HCT116 (cell line): ENCODE measurements around the gene CHRNG. TPM values are rescaled to one million over a fixed set of nuclear protein-coding genes. Genes with fewer than 3 reads are reported as not detected.

ENCODE experiments used
- ATAC-seq: fragments of 200-7000 bp; cut with Tn5 transposase; 2 replicates; pipeline ENCODE4 v1.9.1; 2020; ENCODE audit warnings: mild to moderate bottlenecking, moderate library complexity
- BruUV-seq: library from RNA; stranded (reverse); fragments of 400-500 nt; replicated peaks from 2 replicates; lab custom pipeline; 2021; lab: Mats Ljungman, UMichigan
- CTCF ChIA-PET: fragments of 300-600 bp; sonication (Branson Sonifier 250); formaldehyde crosslinking; loops from one replicate; lab custom pipeline; 2021; ENCODE audit warnings: antibody characterized with exemption; lab: Charles Lee
- POLR2A ChIA-PET: fragments of 300-600, 350-600 bp; sonication (Branson Sonifier 250); formaldehyde crosslinking; loops from one replicate; lab custom pipeline; 2021; ENCODE audit warnings: antibody characterized with exemption; lab: Charles Lee
- RAD21 ChIA-PET, 2 experiments: fragments of 300-600 bp; sonication (Branson Sonifier 250); formaldehyde crosslinking; loops; one replicate each; lab custom pipeline; 2023; ENCODE audit warnings: low total read pairs in 2 of 2; ENCODE audit not compliant: uncharacterized antibody in 2 of 2, unreplicated experiment in 2 of 2, low non-redundant PET in 1 of 2; lab: Charles Lee
- DNase-seq: peaks from one replicate; pipeline ENCODE4 v3.0.0-alpha.2; 2010; ENCODE audit warnings: low read depth, low spot score
- H2AFZ ChIP-seq: fragments of 200-600 bp; shearing (Covaris generic), sonication (generic); 2 replicates; pipeline ENCODE4 v1.6.1; 2017; ENCODE audit warnings: low read depth, mixed run types, mixed read lengths, antibody characterized with exemption, low read length; ENCODE audit not compliant: poor library complexity, severe bottlenecking
- H3K27ac ChIP-seq: 2 replicates; pipeline ENCODE4 v1.5.1; 2012; ENCODE audit warnings: low read depth, low read length
- H3K27me3 ChIP-seq: fragments of 200-600 bp; sonication (generic); 2 replicates; pipeline ENCODE4 v1.6.1; 2016; ENCODE audit warnings: mixed run types, low read length, mixed read lengths; ENCODE audit not compliant: insufficient read depth
- H3K36me3 ChIP-seq, 2 experiments: fragments of 200-500 bp in 1 of 2; fragments of 200-600 bp in 1 of 2; sonication (Bioruptor generic) in 1 of 2; sonication (generic) in 1 of 2; 2 replicates each; pipeline versions ENCODE4 v1.5.1 to v1.6.1; 2014 to 2016; ENCODE audit warnings: low read length in 2 of 2, inconsistent platforms in 1 of 2, mixed read lengths in 1 of 2, mixed run types in 1 of 2; ENCODE audit not compliant: insufficient read depth in 2 of 2, control insufficient read depth in 1 of 2
- H3K4me1 ChIP-seq, 2 experiments: fragments of 200-600 bp in 1 of 2; sonication (generic) in 1 of 2; 2 replicates each; pipeline versions ENCODE4 v1.5.1 to v1.6.1; 2012 to 2017; ENCODE audit warnings: low read length in 2 of 2, inconsistent platforms in 1 of 2, mild to moderate bottlenecking in 1 of 2, mixed read lengths in 1 of 2, mixed run types in 1 of 2, moderate library complexity in 1 of 2; ENCODE audit not compliant: insufficient read depth in 2 of 2, control insufficient read depth in 1 of 2
- H3K4me2 ChIP-seq: fragments of 200-600 bp; sonication (generic); 2 replicates; pipeline ENCODE4 v1.6.1; 2017; ENCODE audit warnings: mixed run types, low read length, mixed read lengths
- H3K4me3 ChIP-seq, 2 experiments: fragments of 200-600 bp in 1 of 2; sonication (generic) in 1 of 2; replicated peaks in 1 of 2; 2 replicates each; pipeline ENCODE4 v1.5.1; 2011 to 2016; ENCODE audit warnings: low read length in 2 of 2, control low read depth in 1 of 2, low read depth in 1 of 2, mild to moderate bottlenecking in 1 of 2, mixed read lengths in 1 of 2, mixed run types in 1 of 2
- H3K79me2 ChIP-seq: fragments of 200-600 bp; sonication (generic); 2 replicates; pipeline ENCODE4 v1.6.1; 2017; ENCODE audit warnings: mild to moderate bottlenecking, mixed run types, low read length, moderate library complexity, mixed read lengths; ENCODE audit not compliant: insufficient read depth
- H3K9ac ChIP-seq: fragments of 200-600 bp; sonication (generic); 2 replicates; pipeline ENCODE4 v1.6.1; 2016; ENCODE audit warnings: low read length, mixed read lengths
- H3K9me2 ChIP-seq: fragments of 200-600 bp; sonication (generic), shearing (Covaris generic); 2 replicates; pipeline ENCODE4 v1.6.1; 2017; ENCODE audit warnings: mixed run types, mild to moderate bottlenecking, moderate library complexity; ENCODE audit not compliant: insufficient read depth
- H3K9me3 ChIP-seq, 2 experiments: fragments of 200-500 bp in 1 of 2; fragments of 200-600 bp in 1 of 2; sonication (Bioruptor generic) in 1 of 2; sonication (generic) in 1 of 2; 2 replicates each; pipeline ENCODE4 v1.6.1; 2014 to 2017; ENCODE audit warnings: low read length in 2 of 2, mixed read lengths in 2 of 2, inconsistent platforms in 1 of 2, low read depth in 1 of 2, mild to moderate bottlenecking in 1 of 2, mixed run types in 1 of 2, moderate library complexity in 1 of 2; ENCODE audit not compliant: control insufficient read depth in 1 of 2, insufficient read depth in 1 of 2
- H4K20me1 ChIP-seq: fragments of 200-600 bp; sonication (generic), shearing (Covaris generic); 2 replicates; pipeline ENCODE4 v1.6.1; 2017; ENCODE audit warnings: mixed run types, mild to moderate bottlenecking, moderate library complexity; ENCODE audit not compliant: insufficient read depth
- CBX3 ChIP-seq: IDR thresholded peaks from 2 replicates; pipeline ENCODE4 v1.6.1; 2012; ENCODE audit warnings: low read depth
- EGR1 ChIP-seq: IDR thresholded peaks from 2 replicates; pipeline ENCODE4 v1.6.1; 2012; ENCODE audit warnings: low read depth
- ELF1 ChIP-seq: IDR thresholded peaks from 2 replicates; pipeline ENCODE4 v1.6.1; 2012; ENCODE audit warnings: low read depth, borderline replicate concordance
- FOSL1 ChIP-seq: IDR thresholded peaks from 2 replicates; pipeline ENCODE4 v1.6.1; 2012; ENCODE audit warnings: low read depth
- MAX ChIP-seq: IDR thresholded peaks from 2 replicates; pipeline ENCODE4 v1.6.1; 2012
- POLR2AphosphoS5 ChIP-seq: IDR thresholded peaks from 2 replicates; pipeline ENCODE4 v1.6.1; 2011; ENCODE audit warnings: mild to moderate bottlenecking, low read depth, low read length, moderate library complexity
- RAD21 ChIP-seq: IDR thresholded peaks from 2 replicates; pipeline ENCODE4 v1.6.1; 2012; ENCODE audit warnings: low read depth, mild to moderate bottlenecking
- REST ChIP-seq: IDR thresholded peaks from 2 replicates; pipeline ENCODE4 v1.6.1; 2012; ENCODE audit warnings: low read depth
- TCF7L2 ChIP-seq: IDR thresholded peaks from 2 replicates; pipeline ENCODE4 v1.7.0; 2011; ENCODE audit warnings: borderline replicate concordance, inconsistent platforms; ENCODE audit not compliant: insufficient read depth, insufficient read length; ENCODE audit errors: extremely low read depth
- YY1 ChIP-seq: IDR thresholded peaks from 2 replicates; pipeline ENCODE4 v1.6.1; 2011; ENCODE audit warnings: low read length, low read depth, moderate library complexity, mild to moderate bottlenecking; ENCODE audit not compliant: insufficient replicate concordance; ENCODE audit errors: extremely low read depth
- ZFX ChIP-seq: fragments of 450-650 bp; IDR thresholded peaks from 2 replicates; pipeline ENCODE4 v1.6.1; 2017
- ZNF274 ChIP-seq: fragments of 200-500 bp; sonication (Bioruptor generic); IDR thresholded peaks from 2 replicates; pipeline ENCODE4 v1.6.1; 2014; ENCODE audit warnings: mild to moderate bottlenecking, low read depth, low read length, inconsistent platforms
- intact Hi-C: fragments of 100-400 bp; cut with micrococcal nuclease; formaldehyde crosslinking; loops from 2 replicates; pipeline ENCODE4 v1.10.0; 2022
- total RNA-seq: library from RNA; stranded (reverse); gene quantifications from one replicate; pipeline ENCODE4 v1.2.1, GENCODE V29; 2021; ENCODE audit not compliant: unreplicated experiment

Gene CHRNG
- total RNA-seq, 1 experiment from 2014 or later = not detected

- H3K4me2 ChIP-seq = no peak overlapping the region
- no peak overlapping the region for H3K27ac ChIP-seq
- H3K9ac ChIP-seq = no peak overlapping the region
- ChIA-PET RAD21 (no interaction called here), POLR2A (no interaction called here), CTCF (no interaction called here)
- H3K9me3 ChIP-seq = no peaks in the 10 kb centered on the region
- no peaks in the 10 kb centered on the region for H3K79me2 ChIP-seq
- H3K4me3 ChIP-seq = no peak overlapping the region
- no TSS peak for BruUV-seq
- intact Hi-C loops = no loop called here
- no peak for TF ChIP-seq YY1
- TF ChIP-seq MAX = no peak
- DNase-seq (no peak), ATAC-seq (no peak)
- H2AFZ ChIP-seq = no peak overlapping the region
- H3K27me3 ChIP-seq = no peaks in the 10 kb centered on the region
- no peaks in the 10 kb centered on the region for H3K4me1 ChIP-seq
- no peaks in the 10 kb centered on the region for H3K36me3 ChIP-seq
- H3K9me2 ChIP-seq = no peaks in the 10 kb centered on the region
- no peaks in the 10 kb centered on the region for H4K20me1 ChIP-seq
Observed at GRCh38 chr2:232502511-232502910, 37.0 kb upstream of the CHRNG start.

GRCh38 chr2:232502911-232503808, 36.3 kb upstream of the CHRNG start:
- Histone ChIP-seq H3K4me2 (no peak overlapping the region), H3K9me2 (no peaks in the 10 kb centered on the region), H3K9ac (no peak overlapping the region), H3K4me1 (no peaks in the 10 kb centered on the region), H2AFZ (no peak overlapping the region), H3K36me3 (no peaks in the 10 kb centered on the region), H3K27me3 (no peaks in the 10 kb centered on the region), H4K20me1 (no peaks in the 10 kb centered on the region), H3K27ac (no peak overlapping the region), H3K4me3 (no peak overlapping the region), H3K9me3 (no peaks in the 10 kb centered on the region), H3K79me2 (no peaks in the 10 kb centered on the region)
- ATAC-seq (no peak), DNase-seq (no peak)
- TF ChIP-seq POLR2AphosphoS5 (no peak), CBX3 (no peak), ZFX (no peak), EGR1 (no peak), ELF1 (no peak), REST (no peak), TCF7L2 (no peak), RAD21 (no peak), ZNF274 (no peak), FOSL1 (no peak)
- intact Hi-C loops = no loop called here
- BruUV-seq = no TSS peak
- ChIA-PET CTCF (no interaction called here), RAD21 (no interaction called here), POLR2A (no interaction called here)
